Spleen (tissue), 7 donors: ENCODE measurements around the gene GNPTAB.

Experiments
- POLR2A ChIP-seq, 3 donors: fragments of 450-650 bp; IDR thresholded peaks; one replicate each; pipeline ENCODE4 v1.5.1; 2017; ENCODE audit warnings: antibody characterized with exemption in 3 of 3, mild to moderate bottlenecking in 1 of 3
- TF ChIP-seq, protein P1 (sequence below), 11 experiments: fragments of 200-600 bp in 7 of 11; fragments of 450-650 bp in 4 of 11; sonication (generic) in 4 of 11; IDR thresholded peaks in 8 of 11; conservative IDR thresholded peaks in 3 of 11; 1 replicate in 7 of 11; 2 replicates in 4 of 11; pipeline versions ENCODE4 v1.4.0 to v1.8.0; 2016 to 2021; ENCODE audit warnings: antibody characterized with exemption in 11 of 11, inconsistent platforms in 4 of 11, mild to moderate bottlenecking in 1 of 11
- donor health status: DM: no; HTN: no; CAD: no; lungs with moderate emphysema.
- donor health status: DM: no; HTN: no; CAD: no.
- donor health status: DM: no; HTN: no; CAD: no.

DNA sequence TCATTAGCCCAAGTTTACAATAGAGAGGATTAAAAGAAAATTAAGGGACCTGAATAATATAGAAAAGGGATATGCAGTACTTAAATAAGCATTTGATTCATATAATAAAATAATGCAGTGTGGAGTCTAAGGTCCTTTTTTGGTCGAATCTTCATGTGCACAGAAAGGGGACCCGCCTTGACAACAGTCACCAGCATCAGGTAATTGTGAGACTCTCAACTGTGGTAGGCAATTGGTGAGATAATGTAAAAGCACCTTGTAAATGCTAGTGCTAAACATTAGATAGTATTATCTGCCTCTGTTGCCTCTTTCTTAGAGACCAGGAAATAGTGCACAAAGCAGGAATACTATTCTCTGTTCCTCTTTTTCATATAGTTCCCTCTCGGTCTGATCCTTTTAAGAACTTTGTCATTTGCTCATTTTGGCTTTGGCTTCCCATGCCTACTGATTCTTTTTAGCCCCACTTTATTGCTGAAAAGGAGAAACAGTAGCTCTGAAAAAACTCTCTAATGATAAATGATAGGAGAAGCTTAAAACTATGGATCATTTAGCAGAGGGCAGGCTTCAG lies 115.8 kb downstream of the GNPTAB start:
- TF ChIP-seq, protein P1, sequence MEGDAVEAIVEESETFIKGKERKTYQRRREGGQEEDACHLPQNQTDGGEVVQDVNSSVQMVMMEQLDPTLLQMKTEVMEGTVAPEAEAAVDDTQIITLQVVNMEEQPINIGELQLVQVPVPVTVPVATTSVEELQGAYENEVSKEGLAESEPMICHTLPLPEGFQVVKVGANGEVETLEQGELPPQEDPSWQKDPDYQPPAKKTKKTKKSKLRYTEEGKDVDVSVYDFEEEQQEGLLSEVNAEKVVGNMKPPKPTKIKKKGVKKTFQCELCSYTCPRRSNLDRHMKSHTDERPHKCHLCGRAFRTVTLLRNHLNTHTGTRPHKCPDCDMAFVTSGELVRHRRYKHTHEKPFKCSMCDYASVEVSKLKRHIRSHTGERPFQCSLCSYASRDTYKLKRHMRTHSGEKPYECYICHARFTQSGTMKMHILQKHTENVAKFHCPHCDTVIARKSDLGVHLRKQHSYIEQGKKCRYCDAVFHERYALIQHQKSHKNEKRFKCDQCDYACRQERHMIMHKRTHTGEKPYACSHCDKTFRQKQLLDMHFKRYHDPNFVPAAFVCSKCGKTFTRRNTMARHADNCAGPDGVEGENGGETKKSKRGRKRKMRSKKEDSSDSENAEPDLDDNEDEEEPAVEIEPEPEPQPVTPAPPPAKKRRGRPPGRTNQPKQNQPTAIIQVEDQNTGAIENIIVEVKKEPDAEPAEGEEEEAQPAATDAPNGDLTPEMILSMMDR (IDR thresholded peaks at IDR 0.05 in 8 of 11, conservative IDR thresholded peaks at IDR 0.05 in 3 of 11) = no peak
- TF ChIP-seq POLR2A (IDR thresholded peaks at IDR 0.05) = no peak
